ENCODE results near the gene TRAIP. TPM values are rescaled to one million over a fixed set of nuclear protein-coding genes. Genes with fewer than 3 reads are reported as not detected.

TRAIP gene
- polyA plus RNA-seq, 1 donor from 2014 or later: 7.6 TPM

DNA sequence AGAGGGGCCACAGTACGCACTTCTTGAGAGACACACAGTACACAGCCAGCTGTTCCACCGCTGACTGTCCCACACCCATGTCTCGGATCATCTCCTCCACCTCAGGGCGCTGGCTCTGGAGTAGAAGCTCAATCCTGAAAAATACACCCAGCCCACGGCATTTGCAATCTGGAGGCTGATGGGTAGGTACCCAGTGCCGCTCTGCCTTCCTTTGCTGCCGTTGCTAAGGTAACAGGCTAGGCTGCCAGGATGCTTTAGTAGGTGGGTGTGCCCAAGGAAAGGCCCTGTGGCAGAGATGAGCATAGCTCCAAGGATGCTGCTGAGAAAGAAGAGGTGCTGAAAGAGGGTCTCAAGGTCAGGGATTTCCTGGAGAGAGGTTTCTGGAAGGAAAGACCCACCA is 14.6 kb downstream of the TRAIP start:
- H3F3A ChIP-seq (ENCODE audit: insufficient read depth, low read length, poor library complexity, severe bottlenecking): no peaks in the 10 kb centered on the region
- no peaks in the 10 kb centered on the region for H3K9me2 ChIP-seq (ENCODE audit: insufficient read depth, low read length)
- H3K36me3 ChIP-seq (ENCODE audit: insufficient read depth, low read length): no peaks in the 10 kb centered on the region
- H3K9me3 ChIP-seq (ENCODE audit: low read length): no peaks in the 10 kb centered on the region
- no peak for TF ChIP-seq EP300 (conservative IDR thresholded peaks at IDR 0.05; ENCODE audit: poor library complexity, severe bottlenecking)
- TF ChIP-seq RAD21 (conservative IDR thresholded peaks at IDR 0.05): no peak
- TF ChIP-seq SMC3 (conservative IDR thresholded peaks at IDR 0.05; ENCODE audit: poor library complexity): no peak
- TF ChIP-seq EZH2 (IDR thresholded peaks at IDR 0.05; ENCODE audit: borderline replicate concordance, insufficient read depth, low read length, poor library complexity, severe bottlenecking): no peak
- no peak overlapping the region for H3K4me2 ChIP-seq (ENCODE audit: low read length)
- no peaks in the 10 kb centered on the region for H3K79me2 ChIP-seq (replicated peaks; ENCODE audit: insufficient read depth, low read length)
- no peak overlapping the region for H3K27ac ChIP-seq (ENCODE audit: low read length)
- H3K27me3 ChIP-seq (ENCODE audit: insufficient read depth, low read depth, low read length): no peaks in the 10 kb centered on the region
- no peak overlapping the region for H3K4me3 ChIP-seq (ENCODE audit: low read length)
- no peak overlapping the region for H2AFZ ChIP-seq (ENCODE audit: low read depth, low read length)
- no peaks in the 10 kb centered on the region for H4K20me1 ChIP-seq (ENCODE audit: insufficient read depth)
- no peak overlapping the region for H3K9ac ChIP-seq (ENCODE audit: low read length)

DNA sequence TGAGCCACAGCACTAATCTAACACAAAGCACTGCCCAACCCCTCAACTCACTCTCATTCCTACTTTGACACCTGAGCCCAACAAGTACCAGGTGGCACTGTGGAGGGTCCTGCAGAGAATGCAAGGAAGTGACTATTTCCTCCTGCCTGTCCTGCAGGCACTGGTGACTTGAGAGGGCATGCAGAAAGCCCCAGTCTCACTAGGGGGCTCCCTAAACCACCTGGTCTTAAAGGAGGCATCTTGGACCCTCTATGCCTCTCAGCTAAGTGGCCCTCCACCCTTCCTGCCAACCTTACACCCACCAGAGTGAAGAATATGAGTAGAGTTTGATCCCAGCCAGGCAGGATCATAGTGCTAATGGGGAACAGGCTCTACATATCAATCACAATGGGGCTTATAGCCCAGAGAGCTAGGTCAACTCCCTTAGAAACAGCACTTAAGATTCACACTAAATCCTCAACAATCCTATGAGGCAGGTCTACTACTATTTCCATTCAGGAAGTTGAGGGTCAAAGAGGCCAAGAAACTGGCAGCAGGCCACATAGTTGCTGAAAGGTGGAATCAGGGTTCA is 15.2 kb downstream of the TRAIP start:
- Histone ChIP-seq H2AFZ (ENCODE audit: low read depth, low read length) (no peak overlapping the region), H3K27ac (ENCODE audit: low read length) (no peak overlapping the region)

DNA sequence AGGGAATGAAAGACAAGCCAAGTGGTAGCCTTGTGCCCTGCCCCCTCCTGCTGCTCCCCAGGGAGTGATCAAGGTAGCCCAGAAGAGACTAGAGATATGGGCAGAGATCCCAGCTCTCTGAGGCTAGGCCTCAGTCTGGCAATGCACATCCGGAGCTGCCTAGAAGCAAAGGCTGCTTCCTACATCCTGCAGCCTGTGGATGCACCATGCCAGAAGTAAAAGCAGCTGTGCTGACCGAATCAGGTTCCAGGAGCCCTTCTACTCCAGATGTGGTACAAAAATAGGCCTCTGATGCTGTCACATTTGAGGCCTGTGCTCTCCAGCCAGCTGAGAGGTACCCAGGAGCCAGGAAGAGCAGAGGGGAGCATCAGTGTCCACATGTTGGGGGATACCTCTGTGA is 16.0 kb downstream of the TRAIP start:
- H3K9ac ChIP-seq (ENCODE audit: low read length): no peak overlapping the region
- H3K79me2 ChIP-seq (replicated peaks; ENCODE audit: insufficient read depth, low read length): no peaks in the 10 kb centered on the region
- no peaks in the 10 kb centered on the region for H3K9me3 ChIP-seq (ENCODE audit: low read length)
- no peak overlapping the region for H3K27ac ChIP-seq (ENCODE audit: low read length)
- H3K27me3 ChIP-seq (ENCODE audit: insufficient read depth, low read depth, low read length): no peaks in the 10 kb centered on the region
- H3K4me3 ChIP-seq (ENCODE audit: low read length): no peak overlapping the region
- H3K9me2 ChIP-seq (ENCODE audit: insufficient read depth, low read length): no peaks in the 10 kb centered on the region
- no peak overlapping the region for H3K4me2 ChIP-seq (ENCODE audit: low read length)
- no peaks in the 10 kb centered on the region for H3K36me3 ChIP-seq (ENCODE audit: insufficient read depth, low read length)
- H2AFZ ChIP-seq (ENCODE audit: low read depth, low read length): no peak overlapping the region
- H4K20me1 ChIP-seq (ENCODE audit: insufficient read depth): no peaks in the 10 kb centered on the region
- no peaks in the 10 kb centered on the region for H3F3A ChIP-seq (ENCODE audit: insufficient read depth, low read length, poor library complexity, severe bottlenecking)
- TF ChIP-seq POLR2AphosphoS5 (IDR thresholded peaks at IDR 0.05) (no peak), RAD21 (conservative IDR thresholded peaks at IDR 0.05) (no peak), MXI1 (conservative IDR thresholded peaks at IDR 0.05; ENCODE audit: poor library complexity, severe bottlenecking) (no peak), TAF1 (IDR thresholded peaks at IDR 0.05; ENCODE audit: low read depth) (no peak), EP300 (conservative IDR thresholded peaks at IDR 0.05; ENCODE audit: poor library complexity, severe bottlenecking) (no peak), EZH2 (IDR thresholded peaks at IDR 0.05; ENCODE audit: borderline replicate concordance, insufficient read depth, low read length, poor library complexity, severe bottlenecking) (no peak), SMC3 (conservative IDR thresholded peaks at IDR 0.05; ENCODE audit: poor library complexity) (no peak)
- TF ChIP-seq, protein P1, sequence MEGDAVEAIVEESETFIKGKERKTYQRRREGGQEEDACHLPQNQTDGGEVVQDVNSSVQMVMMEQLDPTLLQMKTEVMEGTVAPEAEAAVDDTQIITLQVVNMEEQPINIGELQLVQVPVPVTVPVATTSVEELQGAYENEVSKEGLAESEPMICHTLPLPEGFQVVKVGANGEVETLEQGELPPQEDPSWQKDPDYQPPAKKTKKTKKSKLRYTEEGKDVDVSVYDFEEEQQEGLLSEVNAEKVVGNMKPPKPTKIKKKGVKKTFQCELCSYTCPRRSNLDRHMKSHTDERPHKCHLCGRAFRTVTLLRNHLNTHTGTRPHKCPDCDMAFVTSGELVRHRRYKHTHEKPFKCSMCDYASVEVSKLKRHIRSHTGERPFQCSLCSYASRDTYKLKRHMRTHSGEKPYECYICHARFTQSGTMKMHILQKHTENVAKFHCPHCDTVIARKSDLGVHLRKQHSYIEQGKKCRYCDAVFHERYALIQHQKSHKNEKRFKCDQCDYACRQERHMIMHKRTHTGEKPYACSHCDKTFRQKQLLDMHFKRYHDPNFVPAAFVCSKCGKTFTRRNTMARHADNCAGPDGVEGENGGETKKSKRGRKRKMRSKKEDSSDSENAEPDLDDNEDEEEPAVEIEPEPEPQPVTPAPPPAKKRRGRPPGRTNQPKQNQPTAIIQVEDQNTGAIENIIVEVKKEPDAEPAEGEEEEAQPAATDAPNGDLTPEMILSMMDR (IDR thresholded peaks at IDR 0.05; ENCODE audit: poor library complexity, severe bottlenecking): no peak
- TF ChIP-seq, protein P2, sequence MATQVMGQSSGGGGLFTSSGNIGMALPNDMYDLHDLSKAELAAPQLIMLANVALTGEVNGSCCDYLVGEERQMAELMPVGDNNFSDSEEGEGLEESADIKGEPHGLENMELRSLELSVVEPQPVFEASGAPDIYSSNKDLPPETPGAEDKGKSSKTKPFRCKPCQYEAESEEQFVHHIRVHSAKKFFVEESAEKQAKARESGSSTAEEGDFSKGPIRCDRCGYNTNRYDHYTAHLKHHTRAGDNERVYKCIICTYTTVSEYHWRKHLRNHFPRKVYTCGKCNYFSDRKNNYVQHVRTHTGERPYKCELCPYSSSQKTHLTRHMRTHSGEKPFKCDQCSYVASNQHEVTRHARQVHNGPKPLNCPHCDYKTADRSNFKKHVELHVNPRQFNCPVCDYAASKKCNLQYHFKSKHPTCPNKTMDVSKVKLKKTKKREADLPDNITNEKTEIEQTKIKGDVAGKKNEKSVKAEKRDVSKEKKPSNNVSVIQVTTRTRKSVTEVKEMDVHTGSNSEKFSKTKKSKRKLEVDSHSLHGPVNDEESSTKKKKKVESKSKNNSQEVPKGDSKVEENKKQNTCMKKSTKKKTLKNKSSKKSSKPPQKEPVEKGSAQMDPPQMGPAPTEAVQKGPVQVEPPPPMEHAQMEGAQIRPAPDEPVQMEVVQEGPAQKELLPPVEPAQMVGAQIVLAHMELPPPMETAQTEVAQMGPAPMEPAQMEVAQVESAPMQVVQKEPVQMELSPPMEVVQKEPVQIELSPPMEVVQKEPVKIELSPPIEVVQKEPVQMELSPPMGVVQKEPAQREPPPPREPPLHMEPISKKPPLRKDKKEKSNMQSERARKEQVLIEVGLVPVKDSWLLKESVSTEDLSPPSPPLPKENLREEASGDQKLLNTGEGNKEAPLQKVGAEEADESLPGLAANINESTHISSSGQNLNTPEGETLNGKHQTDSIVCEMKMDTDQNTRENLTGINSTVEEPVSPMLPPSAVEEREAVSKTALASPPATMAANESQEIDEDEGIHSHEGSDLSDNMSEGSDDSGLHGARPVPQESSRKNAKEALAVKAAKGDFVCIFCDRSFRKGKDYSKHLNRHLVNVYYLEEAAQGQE (IDR thresholded peaks at IDR 0.05; ENCODE audit: borderline replicate concordance): no peak

More for the DNA sequence above, 15.2 kb downstream of the TRAIP start:
- Histone ChIP-seq H3K9ac (ENCODE audit: low read length) (no peak overlapping the region), H3K4me2 (ENCODE audit: low read length) (no peak overlapping the region), H3K9me2 (ENCODE audit: insufficient read depth, low read length) (no peaks in the 10 kb centered on the region), H3K9me3 (ENCODE audit: low read length) (no peaks in the 10 kb centered on the region), H3K79me2 (replicated peaks; ENCODE audit: insufficient read depth, low read length) (no peaks in the 10 kb centered on the region), H3K27me3 (ENCODE audit: insufficient read depth, low read depth, low read length) (no peaks in the 10 kb centered on the region), H3K36me3 (ENCODE audit: insufficient read depth, low read length) (no peaks in the 10 kb centered on the region), H4K20me1 (ENCODE audit: insufficient read depth) (no peaks in the 10 kb centered on the region), H3F3A (ENCODE audit: insufficient read depth, low read length, poor library complexity, severe bottlenecking) (no peaks in the 10 kb centered on the region), H3K4me3 (ENCODE audit: low read length) (no peak overlapping the region)
- TF ChIP-seq TAF1 (IDR thresholded peaks at IDR 0.05; ENCODE audit: low read depth) (no peak), SMC3 (conservative IDR thresholded peaks at IDR 0.05; ENCODE audit: poor library complexity) (peak; percentile 65), POLR2AphosphoS5 (IDR thresholded peaks at IDR 0.05) (no peak), RAD21 (conservative IDR thresholded peaks at IDR 0.05) (peak; percentile 62), EZH2 (IDR thresholded peaks at IDR 0.05; ENCODE audit: borderline replicate concordance, insufficient read depth, low read length, poor library complexity, severe bottlenecking) (no peak), EP300 (conservative IDR thresholded peaks at IDR 0.05; ENCODE audit: poor library complexity, severe bottlenecking) (no peak)
- TF ChIP-seq, protein P1 (IDR thresholded peaks at IDR 0.05; ENCODE audit: poor library complexity, severe bottlenecking): peak; percentile 56
